HEK293 (cell line): ENCODE measurements around the gene LMBRD2.

Experiments
- BCL11B ChIP-seq: fragments of 450-650 bp; formaldehyde crosslinking; IDR thresholded peaks from 2 replicates; pipeline ENCODE4 v1.5.1; 2016; ENCODE audit warnings: low read depth, missing biosample characterization, missing genetic modification characterization
- MEIS1 ChIP-seq: sonication (generic); formaldehyde crosslinking; IDR thresholded peaks from 2 replicates; pipeline ENCODE4 v1.8.1; 2022; ENCODE audit warnings: missing genetic modification reagents, mild to moderate bottlenecking, borderline replicate concordance
- SP2 ChIP-seq: fragments of 450-650 bp; formaldehyde crosslinking; IDR thresholded peaks from 2 replicates; pipeline ENCODE4 v1.5.1; 2016; ENCODE audit warnings: missing biosample characterization, missing genetic modification characterization
- TRIM28 ChIP-seq: IDR thresholded peaks from 2 replicates; pipeline ENCODE4 v1.6.1; 2011; ENCODE audit warnings: low read length, control low read depth, borderline replicate concordance
- ZIC2 ChIP-seq: fragments of 450-650 bp; formaldehyde crosslinking; IDR thresholded peaks from 2 replicates; pipeline ENCODE4 v1.5.1; 2016; ENCODE audit warnings: missing biosample characterization, missing genetic modification characterization
- ZNF132 ChIP-seq: fragments of 450-650 bp; formaldehyde crosslinking; IDR thresholded peaks from 2 replicates; pipeline ENCODE4 v1.5.1; 2017; ENCODE audit warnings: missing biosample characterization, missing genetic modification characterization, borderline replicate concordance
- ZNF140 ChIP-seq: fragments of 450-650 bp; formaldehyde crosslinking; IDR thresholded peaks from 2 replicates; pipeline ENCODE4 v1.5.1; 2016; ENCODE audit warnings: missing biosample characterization, missing genetic modification characterization
- ZNF146 ChIP-seq: fragments of 450-650 bp; formaldehyde crosslinking; IDR thresholded peaks from 2 replicates; pipeline ENCODE4 v1.5.1; 2016; ENCODE audit warnings: missing biosample characterization, missing genetic modification characterization
- ZNF157 ChIP-seq: fragments of 450-650 bp; formaldehyde crosslinking; IDR thresholded peaks from 2 replicates; pipeline ENCODE4 v1.5.1; 2016; ENCODE audit warnings: missing biosample characterization, missing genetic modification characterization
- ZNF302 ChIP-seq: fragments of 450-650 bp; formaldehyde crosslinking; IDR thresholded peaks from 2 replicates; pipeline ENCODE4 v1.5.1; 2016; ENCODE audit warnings: missing biosample characterization, missing genetic modification characterization, low read depth
- ZNF341 ChIP-seq: fragments of 450-650 bp; formaldehyde crosslinking; IDR thresholded peaks from 2 replicates; pipeline ENCODE4; 2016; ENCODE audit warnings: low read depth, missing biosample characterization, missing genetic modification characterization
- ZNF433 ChIP-seq: fragments of 450-650 bp; formaldehyde crosslinking; IDR thresholded peaks from 2 replicates; pipeline ENCODE4 v1.5.1; 2016; ENCODE audit warnings: missing biosample characterization, missing genetic modification characterization, low read depth
- ZNF514 ChIP-seq: fragments of 450-650 bp; formaldehyde crosslinking; IDR thresholded peaks from 2 replicates; pipeline ENCODE4 v1.5.1; 2016; ENCODE audit warnings: missing biosample characterization, missing genetic modification characterization
- TF ChIP-seq, protein P1 (sequence below): fragments of 450-650 bp; formaldehyde crosslinking; IDR thresholded peaks from 2 replicates; pipeline ENCODE4 v1.5.1; 2016; ENCODE audit warnings: missing biosample characterization, missing genetic modification characterization
- TF ChIP-seq, protein P2 (sequence below): fragments of 450-650 bp; formaldehyde crosslinking; optimal IDR thresholded peaks from 2 replicates; pipeline ENCODE3; 2016; ENCODE audit warnings: missing biosample characterization, mild to moderate bottlenecking, missing genetic modification characterization
- TF ChIP-seq, protein P3 (sequence below): fragments of 450-650 bp; formaldehyde crosslinking; IDR thresholded peaks from 2 replicates; pipeline ENCODE4 v1.5.1; 2016; ENCODE audit warnings: missing biosample characterization, missing genetic modification characterization
- TF ChIP-seq, protein P4 (sequence below): fragments of 450-650 bp; formaldehyde crosslinking; IDR thresholded peaks from 2 replicates; pipeline ENCODE4 v1.5.1; 2016; ENCODE audit warnings: missing biosample characterization, missing genetic modification characterization
- TF ChIP-seq, protein P5 (sequence below): fragments of 450-650 bp; formaldehyde crosslinking; IDR thresholded peaks from 2 replicates; pipeline ENCODE4 v1.5.1; 2016; ENCODE audit warnings: missing biosample characterization, missing genetic modification characterization
- TF ChIP-seq, protein P6 (sequence below): fragments of 450-650 bp; formaldehyde crosslinking; IDR thresholded peaks from 2 replicates; pipeline ENCODE4 v1.5.1; 2016; ENCODE audit warnings: missing biosample characterization, missing genetic modification characterization
- TF ChIP-seq, protein P7 (sequence below): fragments of 450-650 bp; formaldehyde crosslinking; IDR thresholded peaks from 2 replicates; pipeline ENCODE4 v1.5.1; 2016; ENCODE audit warnings: missing biosample characterization, missing genetic modification characterization
- TF ChIP-seq, protein P8 (sequence below): fragments of 450-650 bp; formaldehyde crosslinking; IDR thresholded peaks from 2 replicates; pipeline ENCODE4 v1.5.1; 2017; ENCODE audit warnings: missing biosample characterization, missing genetic modification characterization

The LMBRD2 gene

DNA sequence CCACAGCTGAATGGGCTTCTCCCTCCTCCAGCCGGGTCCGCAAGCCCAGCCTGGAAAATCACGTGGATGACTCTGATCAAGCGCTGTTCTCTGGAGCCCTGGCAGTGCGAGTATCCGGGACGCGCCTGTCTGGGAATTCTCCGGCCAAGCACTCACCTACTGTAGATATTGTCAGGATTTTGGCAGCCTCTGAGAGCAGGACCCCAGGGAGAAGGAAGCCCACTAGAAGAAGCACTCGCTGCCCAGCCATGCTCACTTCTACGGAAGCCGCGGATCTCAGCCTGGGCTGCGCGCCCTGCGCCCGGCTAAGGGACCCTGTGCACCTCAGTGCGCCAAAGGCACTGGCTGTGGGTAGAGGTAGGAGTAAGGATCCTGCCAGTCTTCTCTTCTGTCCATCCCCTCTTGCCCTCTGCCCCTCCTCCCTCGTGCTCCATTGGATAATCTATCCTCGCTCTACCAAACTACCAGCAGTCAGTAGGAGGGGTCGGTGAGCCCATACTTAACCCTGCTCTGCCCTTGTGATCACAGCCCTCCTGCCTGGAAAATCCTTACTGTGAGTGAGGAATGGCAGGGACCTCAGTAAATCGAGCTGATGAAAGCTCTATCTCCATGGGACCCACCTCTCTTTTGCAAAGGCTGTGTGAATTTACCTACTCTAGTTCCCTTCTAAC is 85.0 kb downstream of the LMBRD2 start, which contains the start of gene UGT3A2 (continued):
- TF ChIP-seq, protein P1, sequence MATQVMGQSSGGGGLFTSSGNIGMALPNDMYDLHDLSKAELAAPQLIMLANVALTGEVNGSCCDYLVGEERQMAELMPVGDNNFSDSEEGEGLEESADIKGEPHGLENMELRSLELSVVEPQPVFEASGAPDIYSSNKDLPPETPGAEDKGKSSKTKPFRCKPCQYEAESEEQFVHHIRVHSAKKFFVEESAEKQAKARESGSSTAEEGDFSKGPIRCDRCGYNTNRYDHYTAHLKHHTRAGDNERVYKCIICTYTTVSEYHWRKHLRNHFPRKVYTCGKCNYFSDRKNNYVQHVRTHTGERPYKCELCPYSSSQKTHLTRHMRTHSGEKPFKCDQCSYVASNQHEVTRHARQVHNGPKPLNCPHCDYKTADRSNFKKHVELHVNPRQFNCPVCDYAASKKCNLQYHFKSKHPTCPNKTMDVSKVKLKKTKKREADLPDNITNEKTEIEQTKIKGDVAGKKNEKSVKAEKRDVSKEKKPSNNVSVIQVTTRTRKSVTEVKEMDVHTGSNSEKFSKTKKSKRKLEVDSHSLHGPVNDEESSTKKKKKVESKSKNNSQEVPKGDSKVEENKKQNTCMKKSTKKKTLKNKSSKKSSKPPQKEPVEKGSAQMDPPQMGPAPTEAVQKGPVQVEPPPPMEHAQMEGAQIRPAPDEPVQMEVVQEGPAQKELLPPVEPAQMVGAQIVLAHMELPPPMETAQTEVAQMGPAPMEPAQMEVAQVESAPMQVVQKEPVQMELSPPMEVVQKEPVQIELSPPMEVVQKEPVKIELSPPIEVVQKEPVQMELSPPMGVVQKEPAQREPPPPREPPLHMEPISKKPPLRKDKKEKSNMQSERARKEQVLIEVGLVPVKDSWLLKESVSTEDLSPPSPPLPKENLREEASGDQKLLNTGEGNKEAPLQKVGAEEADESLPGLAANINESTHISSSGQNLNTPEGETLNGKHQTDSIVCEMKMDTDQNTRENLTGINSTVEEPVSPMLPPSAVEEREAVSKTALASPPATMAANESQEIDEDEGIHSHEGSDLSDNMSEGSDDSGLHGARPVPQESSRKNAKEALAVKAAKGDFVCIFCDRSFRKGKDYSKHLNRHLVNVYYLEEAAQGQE: no peak
- TF ChIP-seq, protein P2, sequence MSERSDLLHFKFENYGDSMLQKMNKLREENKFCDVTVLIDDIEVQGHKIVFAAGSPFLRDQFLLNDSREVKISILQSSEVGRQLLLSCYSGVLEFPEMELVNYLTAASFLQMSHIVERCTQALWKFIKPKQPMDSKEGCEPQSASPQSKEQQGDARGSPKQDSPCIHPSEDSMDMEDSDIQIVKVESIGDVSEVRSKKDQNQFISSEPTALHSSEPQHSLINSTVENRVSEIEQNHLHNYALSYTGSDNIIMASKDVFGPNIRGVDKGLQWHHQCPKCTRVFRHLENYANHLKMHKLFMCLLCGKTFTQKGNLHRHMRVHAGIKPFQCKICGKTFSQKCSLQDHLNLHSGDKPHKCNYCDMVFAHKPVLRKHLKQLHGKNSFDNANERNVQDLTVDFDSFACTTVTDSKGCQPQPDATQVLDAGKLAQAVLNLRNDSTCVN (tag by site-specific recombination): peak; percentile 57
- TF ChIP-seq, protein P3, sequence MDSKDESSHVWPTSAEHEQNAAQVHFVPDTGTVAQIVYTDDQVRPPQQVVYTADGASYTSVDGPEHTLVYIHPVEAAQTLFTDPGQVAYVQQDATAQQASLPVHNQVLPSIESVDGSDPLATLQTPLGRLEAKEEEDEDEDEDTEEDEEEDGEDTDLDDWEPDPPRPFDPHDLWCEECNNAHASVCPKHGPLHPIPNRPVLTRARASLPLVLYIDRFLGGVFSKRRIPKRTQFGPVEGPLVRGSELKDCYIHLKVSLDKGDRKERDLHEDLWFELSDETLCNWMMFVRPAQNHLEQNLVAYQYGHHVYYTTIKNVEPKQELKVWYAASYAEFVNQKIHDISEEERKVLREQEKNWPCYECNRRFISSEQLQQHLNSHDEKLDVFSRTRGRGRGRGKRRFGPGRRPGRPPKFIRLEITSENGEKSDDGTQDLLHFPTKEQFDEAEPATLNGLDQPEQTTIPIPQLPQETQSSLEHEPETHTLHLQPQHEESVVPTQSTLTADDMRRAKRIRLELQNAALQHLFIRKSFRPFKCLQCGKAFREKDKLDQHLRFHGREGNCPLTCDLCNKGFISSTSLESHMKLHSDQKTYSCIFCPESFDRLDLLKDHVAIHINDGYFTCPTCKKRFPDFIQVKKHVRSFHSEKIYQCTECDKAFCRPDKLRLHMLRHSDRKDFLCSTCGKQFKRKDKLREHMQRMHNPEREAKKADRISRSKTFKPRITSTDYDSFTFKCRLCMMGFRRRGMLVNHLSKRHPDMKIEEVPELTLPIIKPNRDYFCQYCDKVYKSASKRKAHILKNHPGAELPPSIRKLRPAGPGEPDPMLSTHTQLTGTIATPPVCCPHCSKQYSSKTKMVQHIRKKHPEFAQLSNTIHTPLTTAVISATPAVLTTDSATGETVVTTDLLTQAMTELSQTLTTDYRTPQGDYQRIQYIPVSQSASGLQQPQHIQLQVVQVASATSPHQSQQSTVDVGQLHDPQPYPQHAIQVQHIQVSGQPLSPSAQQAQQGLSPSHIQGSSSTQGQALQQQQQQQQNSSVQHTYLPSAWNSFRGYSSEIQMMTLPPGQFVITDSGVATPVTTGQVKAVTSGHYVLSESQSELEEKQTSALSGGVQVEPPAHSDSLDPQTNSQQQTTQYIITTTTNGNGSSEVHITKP (tag by site-specific recombination): peak; percentile 99
- TF ChIP-seq ZNF157 (tag by site-specific recombination) (no peak), ZNF433 (tag by site-specific recombination) (no peak), MEIS1 (CRISPR knock-in tag) (no peak), ZNF302 (tag by site-specific recombination) (no peak), BCL11B (tag by site-specific recombination) (no peak), ZNF514 (tag by site-specific recombination) (no peak), ZIC2 (tag by site-specific recombination) (peak; percentile 33; the same call in 1 of the 2 replicates), TRIM28 (no peak), ZNF146 (tag by site-specific recombination) (no peak), ZNF140 (tag by site-specific recombination) (no peak), SP2 (peak; percentile 76), ZNF132 (no peak), ZNF341 (peak; percentile 59)
- TF ChIP-seq, protein P4, sequence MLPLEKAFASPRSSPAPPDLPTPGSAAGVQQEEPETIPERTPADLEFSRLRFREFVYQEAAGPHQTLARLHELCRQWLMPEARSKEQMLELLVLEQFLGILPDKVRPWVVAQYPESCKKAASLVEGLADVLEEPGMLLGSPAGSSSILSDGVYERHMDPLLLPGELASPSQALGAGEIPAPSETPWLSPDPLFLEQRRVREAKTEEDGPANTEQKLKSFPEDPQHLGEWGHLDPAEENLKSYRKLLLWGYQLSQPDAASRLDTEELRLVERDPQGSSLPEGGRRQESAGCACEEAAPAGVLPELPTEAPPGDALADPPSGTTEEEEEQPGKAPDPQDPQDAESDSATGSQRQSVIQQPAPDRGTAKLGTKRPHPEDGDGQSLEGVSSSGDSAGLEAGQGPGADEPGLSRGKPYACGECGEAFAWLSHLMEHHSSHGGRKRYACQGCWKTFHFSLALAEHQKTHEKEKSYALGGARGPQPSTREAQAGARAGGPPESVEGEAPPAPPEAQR (tag by site-specific recombination): no peak
- TF ChIP-seq, protein P5, sequence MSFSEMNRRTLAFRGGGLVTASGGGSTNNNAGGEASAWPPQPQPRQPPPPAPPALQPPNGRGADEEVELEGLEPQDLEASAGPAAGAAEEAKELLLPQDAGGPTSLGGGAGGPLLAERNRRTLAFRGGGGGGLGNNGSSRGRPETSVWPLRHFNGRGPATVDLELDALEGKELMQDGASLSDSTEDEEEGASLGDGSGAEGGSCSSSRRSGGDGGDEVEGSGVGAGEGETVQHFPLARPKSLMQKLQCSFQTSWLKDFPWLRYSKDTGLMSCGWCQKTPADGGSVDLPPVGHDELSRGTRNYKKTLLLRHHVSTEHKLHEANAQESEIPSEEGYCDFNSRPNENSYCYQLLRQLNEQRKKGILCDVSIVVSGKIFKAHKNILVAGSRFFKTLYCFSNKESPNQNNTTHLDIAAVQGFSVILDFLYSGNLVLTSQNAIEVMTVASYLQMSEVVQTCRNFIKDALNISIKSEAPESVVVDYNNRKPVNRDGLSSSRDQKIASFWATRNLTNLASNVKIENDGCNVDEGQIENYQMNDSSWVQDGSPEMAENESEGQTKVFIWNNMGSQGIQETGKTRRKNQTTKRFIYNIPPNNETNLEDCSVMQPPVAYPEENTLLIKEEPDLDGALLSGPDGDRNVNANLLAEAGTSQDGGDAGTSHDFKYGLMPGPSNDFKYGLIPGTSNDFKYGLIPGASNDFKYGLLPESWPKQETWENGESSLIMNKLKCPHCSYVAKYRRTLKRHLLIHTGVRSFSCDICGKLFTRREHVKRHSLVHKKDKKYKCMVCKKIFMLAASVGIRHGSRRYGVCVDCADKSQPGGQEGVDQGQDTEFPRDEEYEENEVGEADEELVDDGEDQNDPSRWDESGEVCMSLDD (tag by site-specific recombination): no peak
- TF ChIP-seq, protein P6, sequence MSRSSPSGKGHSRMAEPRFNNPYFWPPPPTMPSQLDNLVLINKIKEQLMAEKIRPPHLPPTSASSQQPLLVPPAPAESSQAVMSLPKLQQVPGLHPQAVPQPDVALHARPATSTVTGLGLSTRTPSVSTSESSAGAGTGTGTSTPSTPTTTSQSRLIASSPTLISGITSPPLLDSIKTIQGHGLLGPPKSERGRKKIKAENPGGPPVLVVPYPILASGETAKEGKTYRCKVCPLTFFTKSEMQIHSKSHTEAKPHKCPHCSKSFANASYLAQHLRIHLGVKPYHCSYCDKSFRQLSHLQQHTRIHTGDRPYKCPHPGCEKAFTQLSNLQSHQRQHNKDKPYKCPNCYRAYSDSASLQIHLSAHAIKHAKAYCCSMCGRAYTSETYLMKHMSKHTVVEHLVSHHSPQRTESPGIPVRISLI: no peak
- TF ChIP-seq, protein P7, sequence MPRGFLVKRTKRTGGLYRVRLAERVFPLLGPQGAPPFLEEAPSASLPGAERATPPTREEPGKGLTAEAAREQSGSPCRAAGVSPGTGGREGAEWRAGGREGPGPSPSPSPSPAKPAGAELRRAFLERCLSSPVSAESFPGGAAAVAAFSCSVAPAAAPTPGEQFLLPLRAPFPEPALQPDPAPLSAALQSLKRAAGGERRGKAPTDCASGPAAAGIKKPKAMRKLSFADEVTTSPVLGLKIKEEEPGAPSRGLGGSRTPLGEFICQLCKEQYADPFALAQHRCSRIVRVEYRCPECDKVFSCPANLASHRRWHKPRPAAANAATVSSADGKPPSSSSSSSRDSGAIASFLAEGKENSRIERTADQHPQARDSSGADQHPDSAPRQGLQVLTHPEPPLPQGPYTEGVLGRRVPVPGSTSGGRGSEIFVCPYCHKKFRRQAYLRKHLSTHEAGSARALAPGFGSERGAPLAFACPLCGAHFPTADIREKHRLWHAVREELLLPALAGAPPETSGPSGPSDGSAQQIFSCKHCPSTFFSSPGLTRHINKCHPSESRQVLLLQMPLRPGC (tag by site-specific recombination): no peak
- TF ChIP-seq, protein P8, sequence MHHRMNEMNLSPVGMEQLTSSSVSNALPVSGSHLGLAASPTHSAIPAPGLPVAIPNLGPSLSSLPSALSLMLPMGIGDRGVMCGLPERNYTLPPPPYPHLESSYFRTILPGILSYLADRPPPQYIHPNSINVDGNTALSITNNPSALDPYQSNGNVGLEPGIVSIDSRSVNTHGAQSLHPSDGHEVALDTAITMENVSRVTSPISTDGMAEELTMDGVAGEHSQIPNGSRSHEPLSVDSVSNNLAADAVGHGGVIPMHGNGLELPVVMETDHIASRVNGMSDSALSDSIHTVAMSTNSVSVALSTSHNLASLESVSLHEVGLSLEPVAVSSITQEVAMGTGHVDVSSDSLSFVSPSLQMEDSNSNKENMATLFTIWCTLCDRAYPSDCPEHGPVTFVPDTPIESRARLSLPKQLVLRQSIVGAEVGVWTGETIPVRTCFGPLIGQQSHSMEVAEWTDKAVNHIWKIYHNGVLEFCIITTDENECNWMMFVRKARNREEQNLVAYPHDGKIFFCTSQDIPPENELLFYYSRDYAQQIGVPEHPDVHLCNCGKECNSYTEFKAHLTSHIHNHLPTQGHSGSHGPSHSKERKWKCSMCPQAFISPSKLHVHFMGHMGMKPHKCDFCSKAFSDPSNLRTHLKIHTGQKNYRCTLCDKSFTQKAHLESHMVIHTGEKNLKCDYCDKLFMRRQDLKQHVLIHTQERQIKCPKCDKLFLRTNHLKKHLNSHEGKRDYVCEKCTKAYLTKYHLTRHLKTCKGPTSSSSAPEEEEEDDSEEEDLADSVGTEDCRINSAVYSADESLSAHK: no peak
